Measurements from ENCODE around the gene KCNAB1.
"Not testable (repeated sequence)": the region's sequence is repeated elsewhere in the genome, so short reads cannot be mapped to it uniquely, and the experiment has no call there.

KCNAB1 gene

GRCh38 chr3:156284637-156285036, 164.3 kb downstream of the KCNAB1 start:
- not testable (repeated sequence) for DNase-seq

DNA sequence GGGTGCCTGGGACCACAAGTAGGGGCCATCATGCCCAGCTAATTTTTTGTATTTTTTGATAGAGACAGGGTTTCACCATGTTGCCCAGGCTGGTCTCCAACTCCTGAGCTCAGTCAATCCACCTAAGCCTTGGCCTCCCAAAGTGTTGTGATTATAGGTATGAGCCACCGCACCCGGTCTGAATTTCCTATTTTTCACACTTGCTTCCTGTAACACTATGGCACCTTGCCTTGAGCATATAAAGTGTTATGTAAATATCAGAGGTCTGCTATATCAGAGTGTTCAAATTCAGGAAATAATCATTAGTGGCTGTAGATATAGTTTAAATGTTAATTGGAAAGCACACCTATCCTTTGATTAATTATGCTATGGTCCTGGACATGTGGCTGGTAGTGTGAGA, 165.2 kb downstream of the KCNAB1 start:
- DNase-seq = no peak

DNA sequence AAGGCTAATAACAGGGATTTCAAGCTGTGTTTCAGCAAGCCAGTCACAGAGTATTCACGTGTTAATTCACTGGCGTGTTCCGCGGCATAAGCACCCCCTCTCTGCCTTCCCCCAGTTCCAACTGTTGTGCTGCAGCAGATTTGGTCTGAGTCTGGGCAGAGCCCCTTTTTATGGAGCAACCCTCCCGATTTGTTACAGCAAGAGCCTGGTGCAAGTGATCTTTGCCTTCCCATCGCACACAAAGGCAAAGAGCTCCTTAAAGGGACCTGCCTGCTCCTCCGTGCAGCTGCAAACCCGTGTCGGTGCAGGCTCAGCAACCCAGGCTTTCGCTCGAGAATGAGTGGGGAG, 170.5 kb downstream of the KCNAB1 start:
- no peak for DNase-seq

GRCh38 chr3:156291272-156292123, 171.1 kb downstream of the KCNAB1 start:
- peak; percentile 43 to 67 for DNase-seq

DNA sequence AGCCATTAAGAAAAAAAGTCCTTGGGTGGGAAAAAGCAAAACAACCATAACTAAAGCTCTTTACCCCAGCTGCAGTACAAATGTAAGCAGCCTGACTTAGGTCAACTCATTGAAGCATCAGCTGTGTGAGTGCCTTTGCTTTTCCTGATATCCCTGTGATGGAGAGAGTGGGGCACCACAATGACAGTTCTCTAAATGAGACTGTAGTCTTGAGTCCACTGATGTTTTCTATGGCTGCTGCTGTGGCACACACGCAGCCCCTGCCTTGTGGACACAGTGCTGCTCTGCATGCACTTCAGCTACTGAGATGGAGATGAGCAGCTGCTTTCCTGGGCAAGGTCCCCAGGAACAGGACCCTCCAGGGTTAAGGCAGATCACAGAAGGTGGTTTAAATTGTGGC, 173.2 kb downstream of the KCNAB1 start:
- DNase-seq = no peak

GRCh38 chr3:156297582-156297981, 177.2 kb downstream of the KCNAB1 start:
- no peak for DNase-seq

DNA sequence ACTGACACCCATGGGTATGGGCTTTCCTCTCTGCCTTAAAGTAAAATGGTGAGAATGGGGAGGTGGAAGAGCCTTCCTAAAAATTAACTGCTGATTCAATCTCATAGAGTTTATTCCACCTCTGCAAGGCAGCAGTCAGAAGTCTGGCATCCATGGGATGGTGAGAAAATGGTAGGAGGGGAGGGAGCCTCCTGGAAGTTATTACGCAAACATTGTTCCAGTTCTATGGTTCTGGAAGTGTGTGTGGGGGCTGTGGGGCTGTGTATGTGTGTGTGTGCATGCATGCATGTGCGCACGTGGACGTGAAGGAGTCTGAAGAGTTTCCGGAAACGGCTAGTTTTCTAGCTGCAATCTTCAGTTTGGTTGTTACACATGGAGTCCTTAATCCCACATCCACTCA, 177.6 kb downstream of the KCNAB1 start:
- no peak for DNase-seq

DNA sequence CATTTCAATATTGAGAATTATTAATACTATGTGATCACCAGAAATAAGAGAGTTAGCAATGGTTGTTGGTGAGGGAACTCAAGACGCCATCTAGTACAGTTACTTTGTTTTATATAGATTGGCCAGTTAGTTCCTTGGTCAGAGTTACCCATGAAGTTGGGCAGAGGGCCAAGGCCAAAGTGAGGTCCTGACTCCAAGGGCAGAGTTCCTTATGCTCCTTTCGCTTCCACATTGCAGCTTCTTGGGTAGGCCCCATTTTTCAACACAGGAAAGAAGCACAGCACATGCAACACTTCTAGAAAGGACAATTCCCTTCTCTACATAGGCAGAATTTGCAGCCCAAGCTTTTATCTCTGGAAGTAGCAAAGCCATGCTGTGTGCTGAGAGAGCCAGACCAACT, 178.6 kb downstream of the KCNAB1 start:
- peak; percentile 85 to 90 for DNase-seq

- no peak for DNase-seq
Observed at GRCh38 chr3:156299569-156299968, 179.2 kb downstream of the KCNAB1 start.

DNA sequence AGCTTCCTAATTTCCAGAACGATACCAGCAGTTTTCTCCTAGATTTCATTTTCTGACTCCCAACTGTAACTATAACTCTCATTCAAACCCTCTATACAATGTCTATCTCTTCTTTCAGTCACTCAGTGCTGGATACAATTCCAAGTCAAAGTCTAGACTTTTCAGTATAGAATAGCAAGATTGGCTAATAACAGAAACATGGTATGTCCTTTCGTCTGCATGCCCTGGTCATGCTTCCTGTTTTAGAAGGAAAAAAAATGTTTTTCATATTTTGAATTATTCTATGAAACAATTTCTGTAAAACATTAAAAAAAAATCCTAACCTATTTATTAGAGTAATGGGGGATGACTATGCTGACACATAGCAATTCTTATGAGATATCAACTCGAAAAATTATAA, 180.0 kb downstream of the KCNAB1 start:
- DNase-seq = peak; percentile 30 to 33

DNA sequence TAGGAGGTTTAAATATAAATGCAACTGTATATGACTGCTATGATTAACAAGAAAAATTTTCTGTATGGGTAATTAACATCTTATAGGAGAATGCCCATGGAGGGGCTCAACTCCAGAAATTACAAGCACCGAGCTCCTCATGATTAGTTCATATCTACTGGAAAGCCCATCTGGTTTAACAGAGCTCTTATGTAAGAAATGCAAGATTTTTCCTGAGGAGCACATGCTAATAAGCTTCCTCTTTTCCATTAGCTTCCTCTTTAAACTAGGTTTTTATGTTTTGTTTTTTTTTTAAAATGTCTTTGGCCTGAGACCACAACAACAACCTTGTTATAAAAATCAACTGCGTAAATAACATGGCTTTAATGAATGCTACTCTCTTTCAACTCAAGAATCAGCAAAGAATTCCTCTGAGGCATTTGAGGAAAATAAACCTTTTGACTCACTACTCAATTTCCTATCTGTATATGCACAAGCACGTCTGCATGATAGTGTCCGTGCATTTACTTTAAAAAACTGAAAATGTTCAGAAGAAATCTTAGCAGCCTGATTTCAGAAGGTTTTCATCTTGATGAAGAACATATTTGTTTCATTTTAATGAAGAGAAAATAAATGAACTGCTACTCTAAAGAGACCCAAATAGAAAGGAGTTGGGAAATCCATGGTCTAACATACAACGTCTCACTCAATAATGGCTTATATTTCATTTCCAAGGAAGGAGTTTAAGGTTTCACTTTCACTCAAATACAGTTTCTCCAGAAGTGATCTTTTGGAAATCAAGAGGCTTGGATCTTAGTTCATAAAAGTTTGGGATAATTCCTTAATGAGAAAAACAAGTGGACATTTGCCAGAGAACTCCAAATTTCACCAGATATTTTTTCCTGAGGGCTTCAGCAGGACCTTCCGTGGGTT, 180.8 kb downstream of the KCNAB1 start:
- peak; percentile 70 to 91 for DNase-seq

GRCh38 chr3:156303001-156303707, 182.8 kb downstream of the KCNAB1 start:
- DNase-seq = peak; percentile 42 to 57

DNA sequence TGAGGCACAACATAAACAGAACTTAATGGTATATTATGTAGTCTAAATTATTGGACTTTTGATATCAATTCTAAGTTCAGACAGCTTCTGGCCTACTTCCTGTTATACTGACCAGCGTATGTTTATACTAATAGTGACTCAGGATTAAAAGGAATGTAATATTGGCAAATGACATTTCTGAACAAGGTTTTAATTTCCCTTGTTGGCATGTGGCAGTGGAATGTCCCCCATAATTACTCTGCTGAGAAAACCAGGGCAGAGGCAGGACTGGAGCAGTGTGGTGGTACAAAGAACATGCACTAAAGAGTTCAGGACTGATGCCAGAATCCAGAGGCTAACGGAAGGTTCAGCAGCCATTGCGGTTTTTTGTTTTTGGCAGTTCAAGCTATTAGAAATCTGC, 184.0 kb downstream of the KCNAB1 start:
- no peak for DNase-seq

DNA sequence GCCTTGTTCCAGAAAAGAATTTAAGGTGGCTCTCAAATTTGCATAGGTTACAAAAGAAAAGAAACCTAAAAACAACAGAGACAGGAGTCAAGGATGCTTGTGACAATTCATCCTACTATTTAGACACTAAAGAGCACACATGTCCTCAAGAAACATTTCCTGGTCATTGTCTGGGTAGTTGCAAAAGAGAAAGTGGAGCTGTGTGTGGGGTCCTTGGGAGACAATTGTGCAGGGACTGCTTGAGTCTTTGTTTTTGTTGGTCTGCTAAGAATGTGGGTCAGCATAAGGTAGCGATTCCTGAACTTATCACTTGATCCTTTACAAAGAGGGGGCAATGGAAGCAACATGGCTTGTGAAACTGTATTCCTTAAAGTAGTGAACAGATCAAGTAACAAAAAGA, 185.3 kb downstream of the KCNAB1 start:
- DNase-seq = no peak

DNA sequence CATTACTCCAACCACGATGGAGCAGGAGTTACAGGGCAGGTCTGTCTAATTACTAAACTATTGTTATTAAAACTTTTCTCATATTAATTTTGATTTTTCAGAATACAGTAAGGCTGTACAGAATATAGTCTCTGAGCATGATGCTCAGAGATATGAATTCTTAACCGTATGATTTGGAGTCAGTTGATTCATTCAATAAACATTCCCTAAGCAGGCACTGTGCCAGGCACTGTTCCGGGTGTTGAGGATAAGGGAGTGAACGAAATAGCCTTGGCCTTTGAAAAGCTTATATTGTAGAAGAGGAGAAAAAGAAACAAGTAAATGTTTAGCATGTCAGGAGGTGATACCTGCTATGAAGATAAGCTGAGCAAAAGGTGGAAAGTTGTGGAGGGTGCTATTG, 187.3 kb downstream of the KCNAB1 start:
- DNase-seq = no peak

DNA sequence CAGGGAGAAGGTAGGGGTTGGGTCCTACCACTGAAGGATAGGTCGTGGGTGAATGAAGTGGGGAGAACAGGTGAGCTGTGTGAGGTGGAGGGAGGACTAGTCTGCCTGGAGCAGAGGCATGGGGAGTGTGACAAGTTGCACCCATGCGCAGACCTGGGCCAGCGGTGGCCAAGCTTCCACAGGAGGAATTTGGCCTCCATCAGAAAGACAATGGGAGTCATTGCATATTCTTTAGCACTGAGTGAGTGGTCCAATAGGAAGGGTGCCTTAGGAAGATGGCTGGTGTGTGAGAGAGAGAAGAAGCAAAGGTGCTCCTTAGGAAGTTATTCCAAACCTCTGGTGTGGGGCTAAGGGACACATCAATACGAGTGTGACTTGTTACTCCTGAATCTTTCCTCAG, 191.1 kb downstream of the KCNAB1 start:
- DNase-seq = no peak

GRCh38 chr3:156311930-156312329, 191.6 kb downstream of the KCNAB1 start:
- DNase-seq = no peak

DNA sequence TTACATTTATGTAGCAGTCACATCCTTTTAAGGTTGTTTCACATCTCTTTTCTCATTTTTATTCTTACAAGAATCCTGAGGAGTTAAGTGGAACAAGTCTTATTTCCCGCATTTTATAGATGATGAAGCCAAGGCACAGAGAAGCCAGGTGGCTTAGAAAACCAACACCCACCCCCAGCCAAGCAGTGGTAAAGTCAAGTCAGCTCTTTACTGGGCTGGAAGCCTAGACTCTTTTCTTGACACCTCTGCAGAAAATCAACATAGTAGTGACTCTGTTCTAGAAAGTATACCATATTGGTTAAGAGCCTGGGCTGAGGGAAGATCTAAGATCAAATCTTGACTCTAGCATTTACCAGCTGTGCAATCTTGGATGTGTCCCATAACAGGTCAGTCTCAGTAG, 195.7 kb downstream of the KCNAB1 start:
- no peak for DNase-seq

- peak; percentile 11 to 13 for DNase-seq
Observed at GRCh38 chr3:156317462-156318074, 197.2 kb downstream of the KCNAB1 start.

GRCh38 chr3:156321945-156322344, 201.6 kb downstream of the KCNAB1 start:
- no peak for DNase-seq

DNA sequence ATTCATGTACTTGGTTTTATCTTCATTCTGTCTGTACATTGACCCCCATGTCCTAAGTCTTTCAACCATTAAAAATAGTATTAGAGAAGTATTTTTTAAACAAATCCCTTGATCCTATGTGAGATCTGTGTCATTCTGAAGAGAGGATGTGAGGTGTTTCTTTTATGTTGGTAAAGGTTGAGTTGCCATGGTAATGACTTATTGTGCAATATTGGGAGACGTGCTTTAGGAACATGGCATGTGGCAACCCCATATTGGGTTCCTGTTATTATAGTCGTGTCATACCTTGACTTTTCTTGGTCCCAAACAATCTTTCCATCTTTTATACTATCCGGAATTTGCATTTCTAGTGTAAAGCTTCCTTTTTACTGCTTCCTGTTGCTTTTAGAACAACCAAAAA, 203.1 kb downstream of the KCNAB1 start:
- DNase-seq = peak in 1 of 2 donors; percentile 9

DNA sequence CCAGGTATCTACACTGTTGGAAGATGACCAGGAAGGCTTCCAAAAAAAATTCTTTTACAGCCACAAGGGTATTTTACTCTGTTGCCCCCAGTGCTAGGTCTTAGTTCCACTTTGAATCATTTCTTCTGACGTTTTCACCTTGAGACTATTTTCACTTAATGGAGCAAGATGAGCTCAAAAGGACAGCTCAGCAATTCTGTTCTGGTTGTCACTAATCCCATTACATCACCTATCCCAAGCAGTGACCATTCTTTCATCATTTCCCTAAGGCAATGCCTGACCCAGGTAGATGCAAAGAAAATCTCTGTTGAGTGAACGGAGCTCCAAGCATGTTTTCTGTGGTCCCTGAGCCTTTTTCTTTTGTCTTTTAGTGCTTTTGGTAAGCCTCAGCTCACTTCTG, 210.0 kb downstream of the KCNAB1 start:
- DNase-seq = no peak

DNA sequence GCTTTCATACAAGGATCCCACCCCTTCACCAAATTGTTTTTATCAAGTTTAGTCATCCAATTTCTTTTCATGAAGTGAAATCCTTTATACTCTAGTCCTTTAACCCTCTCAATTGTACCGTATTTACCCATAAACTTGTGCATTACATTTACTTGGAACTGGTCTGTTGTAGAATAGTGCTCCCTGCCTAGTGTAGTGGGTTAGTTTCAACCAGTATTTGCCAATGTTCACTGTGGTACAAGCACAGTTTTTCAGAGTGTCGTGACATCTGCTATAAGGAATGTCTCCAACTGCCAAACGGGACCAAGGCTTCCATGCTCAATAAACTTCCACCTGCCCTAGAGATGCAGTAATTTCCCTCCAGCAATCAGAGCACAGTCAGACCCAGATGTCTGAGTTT, 211.9 kb downstream of the KCNAB1 start:
- no peak for DNase-seq
